ENCODE data around the gene ASPN.

DNA sequence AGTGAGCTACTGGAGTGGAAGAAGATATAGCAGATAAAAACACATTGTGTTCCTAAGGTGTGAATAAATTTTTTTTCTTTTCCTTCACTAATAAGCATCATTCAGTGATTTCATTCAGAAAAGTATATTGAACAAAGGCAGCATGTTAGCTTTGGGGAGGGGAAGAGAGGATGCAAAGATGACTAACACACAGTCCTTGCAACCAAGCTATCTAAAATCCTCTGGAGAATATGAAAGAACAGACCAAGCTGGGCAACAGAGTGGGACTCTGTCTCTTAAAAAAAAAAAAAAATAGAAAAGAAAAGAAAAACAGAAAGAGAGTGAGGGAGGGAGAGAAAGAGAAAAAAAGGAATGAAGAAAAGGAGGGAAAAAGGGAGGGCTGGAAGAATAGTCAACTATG is 35.8 kb downstream of the ASPN start:
- TF ChIP-seq, protein P1, sequence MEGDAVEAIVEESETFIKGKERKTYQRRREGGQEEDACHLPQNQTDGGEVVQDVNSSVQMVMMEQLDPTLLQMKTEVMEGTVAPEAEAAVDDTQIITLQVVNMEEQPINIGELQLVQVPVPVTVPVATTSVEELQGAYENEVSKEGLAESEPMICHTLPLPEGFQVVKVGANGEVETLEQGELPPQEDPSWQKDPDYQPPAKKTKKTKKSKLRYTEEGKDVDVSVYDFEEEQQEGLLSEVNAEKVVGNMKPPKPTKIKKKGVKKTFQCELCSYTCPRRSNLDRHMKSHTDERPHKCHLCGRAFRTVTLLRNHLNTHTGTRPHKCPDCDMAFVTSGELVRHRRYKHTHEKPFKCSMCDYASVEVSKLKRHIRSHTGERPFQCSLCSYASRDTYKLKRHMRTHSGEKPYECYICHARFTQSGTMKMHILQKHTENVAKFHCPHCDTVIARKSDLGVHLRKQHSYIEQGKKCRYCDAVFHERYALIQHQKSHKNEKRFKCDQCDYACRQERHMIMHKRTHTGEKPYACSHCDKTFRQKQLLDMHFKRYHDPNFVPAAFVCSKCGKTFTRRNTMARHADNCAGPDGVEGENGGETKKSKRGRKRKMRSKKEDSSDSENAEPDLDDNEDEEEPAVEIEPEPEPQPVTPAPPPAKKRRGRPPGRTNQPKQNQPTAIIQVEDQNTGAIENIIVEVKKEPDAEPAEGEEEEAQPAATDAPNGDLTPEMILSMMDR (IDR thresholded peaks at IDR 0.05) = no peak
- TF ChIP-seq POLR2A (IDR thresholded peaks at IDR 0.05) = no peak

Data from uterus (tissue), 2 donors.